ENCODE measurements around the gene TBC1D14.

TBC1D14 gene

DNA sequence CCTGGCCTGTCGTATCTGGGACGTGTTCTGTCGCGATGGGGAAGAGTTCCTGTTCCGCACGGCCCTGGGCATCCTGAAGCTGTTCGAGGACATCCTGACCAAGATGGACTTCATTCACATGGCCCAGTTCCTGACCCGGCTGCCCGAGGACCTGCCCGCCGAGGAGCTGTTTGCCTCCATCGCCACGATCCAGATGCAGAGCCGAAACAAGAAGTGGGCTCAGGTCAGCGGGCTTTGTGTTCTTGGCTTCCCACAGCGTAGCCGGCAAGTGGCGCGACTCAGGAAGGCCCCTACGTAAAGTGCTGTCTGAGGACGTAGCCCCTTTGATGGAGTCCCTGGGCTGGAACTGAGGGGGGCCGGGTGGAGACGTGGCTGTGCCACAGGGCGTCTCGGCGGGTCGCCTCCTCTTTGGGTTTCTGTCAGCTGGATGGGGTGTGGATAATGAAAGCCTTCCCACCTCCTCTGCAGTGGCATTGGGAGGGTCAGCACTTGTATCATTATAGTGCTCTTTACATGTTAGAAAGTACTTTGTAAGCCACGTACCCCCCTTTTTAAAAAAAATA lies 115.5 kb downstream of the TBC1D14 start:
- no peak for DNase-seq

DNA sequence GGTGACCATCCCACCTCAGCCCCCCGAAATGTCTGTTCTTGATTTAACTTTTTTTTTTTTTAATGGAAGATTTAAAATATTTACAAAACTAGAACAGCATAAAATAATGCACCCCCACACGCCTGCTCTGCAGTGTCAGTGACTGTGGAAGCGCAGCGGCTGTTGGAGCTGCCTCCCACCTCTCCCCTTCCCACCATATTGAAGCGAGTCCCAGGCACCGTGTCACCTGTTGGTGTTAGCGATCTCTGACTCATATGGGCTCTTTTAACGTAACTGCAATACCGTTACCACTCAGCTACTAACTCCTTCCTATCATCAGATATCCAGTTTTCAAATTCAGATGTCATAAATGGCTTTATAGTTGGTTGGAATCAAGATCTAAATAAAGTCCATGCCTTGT lies 116.5 kb downstream of the TBC1D14 start:
- DNase-seq, result no peak

DNA sequence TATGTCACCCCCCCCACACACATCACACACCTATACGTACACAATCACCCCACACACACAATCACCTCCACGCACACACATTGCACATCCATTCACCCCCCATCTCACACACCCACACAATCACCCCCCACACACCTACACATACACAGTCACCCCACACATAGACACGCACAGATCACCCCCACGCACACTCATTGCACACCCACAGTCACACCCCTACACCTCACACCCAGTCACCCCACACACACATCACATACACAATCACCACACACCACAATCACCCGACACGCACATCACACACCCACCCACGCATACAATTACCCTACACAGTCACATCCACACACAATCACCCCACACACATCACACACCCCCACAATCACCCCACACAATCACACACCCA lies 117.7 kb downstream of the TBC1D14 start:
- DNase-seq, result no peak

DNA sequence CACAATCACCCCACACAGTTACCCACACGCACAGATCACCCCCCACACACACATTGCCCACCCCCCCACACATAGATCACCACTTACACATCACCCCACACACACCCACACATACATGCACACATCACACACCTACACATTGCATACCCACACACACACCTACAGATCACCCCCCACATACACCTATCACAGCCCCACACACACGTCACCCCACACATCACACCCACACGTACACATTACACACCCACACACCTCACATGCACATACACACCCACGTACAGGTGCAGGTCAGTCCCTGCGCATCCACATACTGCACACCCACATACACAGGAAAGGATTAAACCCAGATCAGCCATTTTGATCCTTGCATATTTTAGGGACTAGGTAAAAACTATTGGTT lies 118.3 kb downstream of the TBC1D14 start:
- no peak for DNase-seq

DNA sequence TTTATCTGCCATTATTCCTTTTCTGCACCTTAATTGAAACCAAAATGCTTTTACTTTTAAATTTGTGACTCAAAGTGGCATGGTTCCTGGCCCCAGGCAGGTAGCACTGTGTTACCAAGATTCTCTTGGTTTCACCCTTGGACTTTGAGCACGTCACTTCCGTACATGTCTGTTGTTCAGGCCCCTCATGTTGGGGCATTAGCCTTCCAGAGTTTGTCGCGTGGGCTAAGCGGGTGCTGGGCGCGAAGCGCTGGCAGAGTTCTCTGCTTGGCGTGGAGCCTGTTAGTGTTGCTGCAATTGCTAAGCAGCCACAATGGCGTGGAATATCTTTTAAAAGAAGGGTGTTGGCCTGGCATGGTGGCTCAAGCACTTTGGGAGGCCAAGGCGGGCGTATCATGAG lies 119.6 kb downstream of the TBC1D14 start:
- no peak for DNase-seq

DNA sequence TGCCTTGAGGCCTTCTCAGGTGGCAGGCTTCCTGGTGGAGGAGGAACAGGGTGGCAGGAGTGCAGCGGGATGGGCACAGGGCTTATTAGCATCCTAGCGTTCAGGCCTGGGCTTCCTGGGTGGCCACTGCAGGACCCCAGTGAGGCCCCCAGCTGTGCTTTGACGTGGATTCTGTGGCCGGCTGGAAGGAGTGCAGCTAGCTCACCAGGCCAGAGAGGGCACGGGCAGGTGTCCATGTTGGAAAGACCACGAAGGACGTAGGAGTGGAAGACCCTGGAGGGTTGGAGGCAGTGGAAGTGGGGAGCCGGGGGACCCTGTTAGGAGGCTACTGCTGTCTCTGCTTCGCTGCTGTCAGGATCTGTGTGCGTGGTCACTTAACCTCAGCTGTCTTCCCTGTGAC lies 120.3 kb downstream of the TBC1D14 start:
- DNase-seq, result no peak

DNA sequence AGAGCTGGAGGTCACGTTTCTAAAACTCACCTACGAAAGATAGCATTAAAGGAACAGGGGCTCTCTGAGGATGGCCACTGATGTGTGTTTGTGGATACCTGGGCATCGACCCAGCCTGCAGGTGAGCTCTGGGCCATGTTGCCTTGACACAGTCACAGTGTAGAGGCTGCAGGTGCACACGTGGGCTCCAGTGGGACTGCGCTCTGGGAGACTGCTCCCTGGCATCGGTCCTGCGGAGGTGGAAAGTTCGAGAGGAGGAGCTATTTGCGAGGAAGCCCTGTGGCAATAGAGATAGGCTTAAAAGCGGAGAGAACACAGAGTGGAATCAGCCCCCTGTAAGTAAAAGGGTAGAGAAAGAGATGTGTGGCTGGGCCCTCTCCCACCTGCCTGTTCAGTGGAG lies 121.2 kb downstream of the TBC1D14 start:
- no peak for DNase-seq

DNA sequence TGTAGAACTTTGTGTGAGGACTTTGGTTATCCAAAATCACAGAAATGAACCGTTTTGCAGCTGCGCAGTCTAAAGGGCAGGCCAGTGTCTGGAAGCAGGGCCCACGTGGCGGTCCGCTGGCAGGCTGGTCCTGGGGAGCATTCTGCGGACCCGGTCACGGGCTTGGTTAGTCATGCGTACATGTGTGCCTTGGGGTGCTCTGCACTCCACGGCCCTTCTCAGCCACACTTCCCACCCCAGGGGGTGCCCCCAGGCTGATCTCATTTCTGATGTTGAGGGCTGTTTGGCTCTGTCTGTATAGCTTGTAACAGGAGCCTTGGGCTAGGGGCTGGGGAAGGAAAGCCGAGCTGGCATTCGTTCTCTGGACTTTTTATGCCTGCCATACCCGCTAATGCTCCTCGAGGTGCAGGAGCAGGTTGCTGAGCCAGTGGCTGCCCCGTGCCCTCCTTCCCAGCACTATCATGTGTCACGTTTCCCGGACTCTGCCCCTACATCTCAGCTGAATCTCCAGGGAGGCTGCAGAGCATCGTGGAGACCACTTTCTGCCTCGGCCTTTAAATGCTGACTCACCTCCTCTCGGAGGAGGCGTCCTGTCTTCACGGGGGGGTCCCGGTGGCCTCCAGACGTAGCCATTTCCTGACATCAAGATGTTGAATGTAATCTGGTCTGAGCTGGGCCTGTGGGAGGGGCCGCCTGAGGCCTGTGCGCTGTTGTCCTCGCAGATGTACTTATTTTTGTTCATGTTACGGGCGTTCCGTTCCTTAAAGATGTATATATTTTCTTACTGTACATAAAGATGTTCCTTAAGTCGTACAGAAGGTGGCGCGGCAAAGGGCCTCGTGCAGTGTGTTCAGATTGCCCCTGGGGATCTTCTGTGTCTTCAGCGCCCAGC lies 122.2 kb downstream of the TBC1D14 start:
- DNase-seq, result no peak

DNA sequence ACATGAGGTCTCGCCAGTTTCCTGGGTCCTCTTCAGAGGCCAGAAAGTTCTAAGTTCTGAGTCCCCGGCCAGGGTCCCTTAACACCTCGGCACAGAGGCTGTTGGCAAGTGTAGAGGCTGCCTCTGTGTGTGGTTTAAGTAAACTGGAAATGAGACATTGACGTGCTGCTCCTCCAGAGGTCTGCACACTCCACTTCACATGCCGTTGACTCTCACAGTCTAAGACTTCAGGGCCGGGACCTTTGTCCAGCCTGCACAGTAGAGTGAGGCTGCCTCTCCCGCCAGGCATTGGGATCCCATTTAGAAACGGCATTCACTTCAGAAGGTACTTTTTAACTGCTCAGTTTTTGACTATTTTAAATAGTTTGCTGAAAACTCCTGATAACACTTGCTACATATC lies 123.0 kb downstream of the TBC1D14 start:
- DNase-seq, result no peak

DNA sequence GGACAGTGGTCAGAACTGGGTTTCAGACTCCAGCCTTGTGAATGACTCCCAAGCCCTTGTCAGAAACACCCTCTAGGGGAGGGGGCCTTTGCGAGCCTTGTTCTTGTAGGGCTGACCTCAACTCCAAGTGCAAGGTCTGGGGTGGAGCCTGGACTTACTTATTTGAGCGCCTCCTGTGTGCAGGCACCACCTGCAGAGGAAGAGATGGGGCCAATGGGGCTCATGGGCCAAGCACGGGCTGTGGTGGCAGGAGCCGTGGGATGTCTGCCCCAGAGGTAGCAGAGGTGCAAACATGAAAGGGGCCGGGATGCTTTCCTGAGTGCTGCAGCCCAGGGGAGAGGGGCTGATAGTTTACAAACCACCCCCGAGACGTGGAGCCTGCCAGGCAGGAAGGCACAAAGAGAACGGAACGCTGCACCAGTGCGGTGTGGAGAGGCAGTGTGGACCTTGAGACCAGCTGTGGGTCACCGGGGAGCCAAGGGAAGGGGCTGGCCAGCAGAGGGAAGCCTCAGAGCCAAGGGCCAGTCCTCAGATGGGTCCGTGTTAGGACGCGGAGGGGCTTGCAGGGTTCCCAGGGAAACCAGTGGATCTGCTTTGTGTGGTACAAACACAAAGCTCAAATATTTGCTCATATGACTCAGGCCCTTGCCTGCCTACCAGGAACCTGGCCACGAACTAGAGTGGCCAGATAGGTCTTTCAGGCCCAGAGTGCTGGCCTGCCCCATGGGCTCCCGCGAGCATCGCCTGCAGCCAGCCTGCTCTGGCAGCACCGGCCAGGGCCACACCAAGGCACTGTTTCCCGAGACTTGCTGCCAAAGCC lies 124.8 kb downstream of the TBC1D14 start:
- DNase-seq, result no peak

DNA sequence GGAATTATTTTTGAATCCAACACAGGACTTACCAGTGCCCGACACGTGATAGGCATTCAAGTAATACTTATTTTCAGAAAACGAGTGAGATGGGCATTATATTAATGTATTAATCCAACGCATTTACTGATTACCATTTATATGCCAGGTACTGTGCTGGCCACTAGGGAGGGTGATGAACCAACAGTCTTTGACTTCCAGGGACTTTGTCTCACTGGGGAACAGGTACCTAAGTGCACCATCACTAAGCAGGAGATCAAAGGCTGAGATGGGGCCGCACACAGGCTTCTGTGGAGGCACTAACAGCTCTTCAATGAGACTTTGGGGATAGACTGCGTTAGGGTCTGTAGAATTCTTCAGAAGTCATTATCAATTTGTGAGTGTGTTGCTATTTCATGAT lies 127.8 kb downstream of the TBC1D14 start:
- DNase-seq, result no peak

DNA sequence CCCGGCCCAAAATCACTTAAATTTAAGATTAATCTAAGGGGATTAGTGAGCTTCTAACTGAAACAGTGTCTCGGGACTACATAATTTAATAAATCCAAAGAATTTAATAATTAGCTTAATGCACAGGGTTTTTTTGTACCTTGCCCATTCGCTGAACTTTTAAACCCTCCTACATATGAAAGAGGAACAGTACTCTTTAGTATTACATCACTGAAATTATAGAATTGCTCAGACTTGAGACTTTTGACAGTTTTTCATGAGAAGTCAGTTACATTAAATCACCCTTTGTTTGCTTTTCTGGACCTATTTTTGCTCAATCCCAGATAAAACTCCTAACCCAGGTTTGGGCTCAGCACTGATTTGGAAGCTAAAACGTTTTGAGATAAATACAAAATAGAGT lies 131.1 kb downstream of the TBC1D14 start:
- peak; percentile 58 to 63 for DNase-seq

DNA sequence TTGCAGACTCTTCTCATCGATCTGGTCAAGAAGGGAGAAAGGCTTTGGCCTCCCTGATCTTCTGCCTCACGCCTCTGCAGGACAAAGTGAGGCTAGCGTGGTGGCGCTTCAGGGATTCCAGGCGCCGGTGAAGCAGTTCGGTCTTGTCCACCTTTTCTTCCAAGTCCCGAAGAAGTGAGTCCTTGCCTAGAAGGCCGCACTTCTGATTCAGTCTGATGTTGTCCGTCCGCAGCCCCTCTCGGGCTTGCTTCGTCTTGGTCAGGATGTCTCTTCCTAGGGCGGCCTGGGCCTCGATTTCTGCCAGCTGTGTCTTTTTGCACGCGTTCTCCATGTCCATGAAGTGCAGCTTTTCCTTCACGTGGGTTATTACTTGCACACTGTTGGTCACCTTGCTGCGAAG lies 131.6 kb downstream of the TBC1D14 start:
- DNase-seq, result no peak

DNA sequence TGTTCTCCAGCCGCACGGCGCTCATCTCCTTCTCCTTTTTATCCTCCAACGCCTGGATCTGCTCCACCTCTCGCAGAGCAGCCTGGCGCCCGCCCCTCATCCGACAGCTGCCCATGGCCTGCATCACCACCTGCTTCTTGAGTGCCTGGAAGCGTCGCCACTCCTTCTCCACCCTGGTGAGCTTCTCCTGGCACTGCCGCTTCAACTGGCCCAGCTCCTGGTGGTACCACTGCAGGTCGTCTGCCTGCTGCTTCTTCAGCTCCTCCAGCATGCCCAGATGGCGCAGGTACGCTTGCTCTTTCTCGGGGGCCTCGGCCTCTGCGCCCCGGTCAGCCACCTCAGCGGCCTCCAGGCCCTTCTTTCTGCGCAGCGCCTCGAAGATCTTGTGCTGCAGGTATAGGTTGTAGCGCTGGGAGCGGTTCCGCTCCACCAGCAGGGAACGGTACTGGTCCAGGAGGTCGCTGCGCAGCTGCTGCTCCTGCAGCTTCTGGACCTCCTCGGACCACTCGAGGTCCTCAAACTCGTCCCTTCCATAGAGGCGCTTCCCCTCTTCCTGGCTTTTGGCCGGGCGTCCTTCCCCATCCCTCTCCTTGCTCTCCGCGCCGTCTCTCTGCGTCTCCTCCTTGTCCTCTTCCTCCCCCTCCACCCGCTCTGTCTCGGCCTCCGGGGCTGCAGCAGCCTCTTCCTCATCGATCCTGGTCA lies 132.3 kb downstream of the TBC1D14 start:
- DNase-seq, result no peak

DNA sequence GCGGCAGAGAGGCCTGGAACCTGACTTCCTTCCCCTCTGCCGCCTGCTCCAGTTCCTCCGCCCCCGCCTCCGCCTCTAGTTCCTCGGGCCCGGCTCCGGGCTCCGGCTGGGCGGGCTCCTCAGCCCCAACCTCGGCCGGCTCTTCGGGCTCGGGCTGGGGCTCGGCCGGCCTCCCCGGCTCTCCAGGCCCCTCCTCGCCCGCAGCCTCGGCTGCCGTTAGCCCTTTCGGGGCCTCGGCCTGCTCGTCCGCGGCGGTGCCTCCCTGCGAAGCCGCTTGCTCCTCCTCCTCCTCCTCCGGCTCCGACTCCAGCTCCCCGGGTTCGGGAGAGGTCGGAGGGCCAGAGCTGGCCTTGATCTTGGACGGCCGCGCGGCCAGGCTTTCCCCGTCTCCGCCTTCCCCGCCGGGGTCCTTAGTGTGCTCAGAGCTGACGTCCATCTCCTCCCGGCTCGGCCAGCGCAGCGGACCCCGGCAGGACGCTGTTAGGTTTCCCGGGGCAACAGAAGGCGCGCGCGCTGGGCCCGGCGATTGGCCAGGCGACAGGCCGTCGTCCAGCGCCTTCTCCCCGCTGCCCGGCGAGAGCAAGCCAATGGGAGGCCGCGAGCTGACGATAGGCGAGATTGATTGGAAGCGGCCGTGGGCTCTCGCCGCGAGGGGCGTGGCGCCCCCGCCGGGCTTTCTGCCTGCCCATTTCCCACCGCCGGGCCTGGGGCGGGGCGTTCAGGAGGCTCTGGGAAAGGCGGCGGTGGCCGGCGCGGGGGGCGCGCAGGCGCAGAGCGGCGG lies 133.1 kb downstream of the TBC1D14 start:
- DNase-seq, result peak; percentile 97 to 98

DNA sequence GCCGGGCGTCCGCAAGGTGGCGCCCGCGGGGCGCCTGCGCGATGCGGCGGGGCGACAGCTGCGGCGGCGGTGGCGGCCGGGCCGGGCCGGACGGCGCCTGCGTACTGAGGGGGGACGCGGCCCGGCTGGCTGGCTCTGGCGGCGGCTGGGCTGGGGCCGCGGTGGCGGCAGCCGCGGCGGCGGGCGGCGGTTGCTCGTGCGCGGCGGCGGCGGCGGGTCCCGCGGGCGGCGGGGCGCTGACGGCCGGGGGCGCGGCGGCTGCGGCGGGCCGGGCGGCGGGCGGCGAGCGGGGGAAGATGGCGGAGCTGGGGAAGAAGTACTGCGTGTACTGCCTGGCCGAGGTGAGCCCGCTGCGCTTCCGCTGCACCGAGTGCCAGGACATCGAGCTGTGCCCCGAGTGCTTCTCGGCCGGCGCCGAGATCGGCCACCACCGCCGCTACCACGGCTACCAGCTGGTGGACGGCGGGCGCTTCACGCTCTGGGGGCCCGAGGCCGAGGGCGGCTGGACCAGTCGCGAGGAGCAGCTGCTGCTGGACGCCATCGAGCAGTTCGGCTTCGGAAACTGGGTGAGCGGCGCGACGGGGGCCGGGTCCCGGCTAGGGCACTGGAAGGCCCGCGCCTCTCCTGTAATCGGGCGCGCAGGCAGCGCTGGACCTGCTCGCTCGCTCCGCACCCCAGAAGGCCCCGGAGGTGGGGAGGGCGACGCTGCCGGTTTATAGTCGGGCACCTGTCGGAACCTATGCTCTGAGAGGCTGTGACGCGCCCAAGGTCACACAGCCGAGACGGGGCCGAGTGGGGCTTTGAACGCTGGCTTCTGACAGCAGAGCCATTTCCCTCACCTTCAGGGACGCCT lies 133.9 kb downstream of the TBC1D14 start, which contains the start of gene TADA2B:
TADA2B (plus strand) TSS at position 89 of the 853 bp plus-strand sequence; CDS start at position 297, 208 bp downstream.
- DNase-seq, result peak; percentile 28 to 29

DNA sequence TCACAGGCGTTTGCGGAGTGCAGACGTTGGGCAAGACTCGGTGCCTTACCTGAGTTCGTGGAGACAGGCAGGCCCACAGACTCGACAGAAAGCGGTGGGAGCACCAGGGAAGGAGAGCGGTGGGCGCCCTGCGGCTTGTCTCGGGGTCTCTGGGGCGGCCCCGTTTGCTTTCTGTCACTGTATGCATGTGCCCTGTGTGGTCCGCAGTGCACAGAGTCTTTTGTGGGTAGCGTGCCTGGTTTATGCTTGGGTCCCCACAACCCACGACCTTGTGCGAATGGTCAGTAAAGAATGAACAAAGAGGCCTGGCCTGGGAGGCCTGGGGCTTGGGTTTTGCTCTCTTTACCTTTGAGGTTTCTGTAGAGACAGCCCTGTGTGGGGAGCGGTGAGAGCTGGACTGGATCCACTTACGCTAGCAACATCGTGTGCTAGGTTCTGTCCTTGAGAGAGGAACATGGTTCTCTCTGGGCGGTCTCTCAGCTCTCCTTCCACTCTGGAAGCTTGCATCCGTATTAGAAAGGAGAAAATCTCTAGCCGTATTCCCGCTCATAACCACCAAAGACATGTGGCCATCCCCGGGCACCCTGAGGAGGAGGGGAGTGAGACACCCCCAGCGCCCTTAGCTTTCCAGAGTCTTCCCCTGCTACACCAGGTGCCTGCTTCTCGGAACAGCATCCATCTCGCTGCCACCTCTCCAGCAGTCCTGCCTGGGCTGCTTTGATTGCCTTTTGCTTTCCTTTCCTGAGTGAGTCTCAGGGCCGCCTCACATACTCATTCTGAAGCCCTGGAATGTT lies 134.7 kb downstream of the TBC1D14 start:
- DNase-seq, result no peak

DNA sequence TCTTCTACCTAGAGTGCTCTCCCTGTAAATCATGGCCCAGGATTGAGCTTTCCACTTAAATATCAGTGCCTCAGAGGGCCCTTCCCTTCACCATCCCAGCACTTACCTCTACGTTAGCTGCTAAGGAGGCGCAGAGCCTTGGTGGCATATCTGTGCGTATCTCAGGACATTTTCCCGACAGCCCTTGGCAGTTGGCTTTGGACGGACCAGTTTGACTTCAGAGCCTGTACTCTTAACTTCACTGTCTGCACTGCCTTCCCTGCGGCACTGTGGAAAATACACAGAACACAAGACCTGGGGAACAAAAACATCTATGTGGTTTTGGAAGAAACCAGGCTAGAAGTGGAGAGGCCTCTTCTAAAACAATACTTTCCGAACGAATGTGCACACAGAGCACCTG lies 135.9 kb downstream of the TBC1D14 start:
- no peak for DNase-seq

DNA sequence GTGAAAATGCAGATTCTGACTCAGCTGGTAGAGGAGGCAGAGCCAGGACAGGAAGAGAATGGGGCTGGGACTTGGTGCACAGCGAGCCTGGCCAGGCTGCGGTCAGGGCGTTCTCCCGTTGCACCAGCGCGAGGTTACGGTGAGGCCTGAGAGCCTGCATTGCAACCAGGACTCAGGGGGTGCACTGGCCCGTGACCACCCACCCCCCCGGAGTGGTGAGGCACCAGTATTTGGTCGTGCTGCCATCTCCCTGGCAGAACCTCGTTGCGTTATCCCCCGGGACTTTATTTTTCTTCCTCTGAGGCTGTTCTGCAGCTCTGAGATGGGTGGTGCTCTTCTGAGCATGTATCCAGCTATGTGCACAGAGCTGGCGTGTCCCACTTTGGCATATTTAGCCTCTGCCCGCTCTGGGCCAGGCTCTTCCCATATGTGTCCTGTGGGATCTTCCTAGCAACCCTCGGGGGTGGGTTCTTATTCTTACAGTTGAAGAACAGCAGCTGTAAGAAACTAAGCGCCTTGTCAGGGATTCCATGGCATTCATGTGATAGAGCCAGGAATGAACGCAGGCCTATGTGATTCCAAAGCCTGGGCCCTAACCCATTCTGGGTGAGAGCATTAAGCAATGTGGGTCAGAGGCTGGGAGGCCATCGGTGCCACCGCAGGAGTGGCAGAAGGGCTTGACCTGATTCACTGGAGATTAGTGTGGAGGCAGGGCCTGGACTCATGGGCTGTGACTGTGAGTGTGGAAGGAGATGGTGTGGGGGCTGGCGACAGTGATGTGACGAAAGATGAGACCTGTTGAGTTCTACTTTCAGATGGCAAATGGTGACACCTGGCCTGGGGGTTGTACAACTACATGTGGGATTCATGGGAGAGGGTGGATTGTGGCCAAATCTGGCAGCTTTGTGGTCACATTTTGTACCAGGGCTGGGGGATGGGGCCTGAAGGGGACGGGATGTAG lies 136.6 kb downstream of the TBC1D14 start:
- DNase-seq, result no peak
